ENCODE results near the gene CRYBB3. TPM values are rescaled to one million over a fixed set of nuclear protein-coding genes. Genes with fewer than 3 reads are reported as not detected.

CRYBB3 gene
- total and polyA plus RNA-seq, 10 of the 15 experiments (the other 5 are each of a cell fraction or from before 2014, with no cell fraction given) = 0.26 TPM; not detected in 9

DNA sequence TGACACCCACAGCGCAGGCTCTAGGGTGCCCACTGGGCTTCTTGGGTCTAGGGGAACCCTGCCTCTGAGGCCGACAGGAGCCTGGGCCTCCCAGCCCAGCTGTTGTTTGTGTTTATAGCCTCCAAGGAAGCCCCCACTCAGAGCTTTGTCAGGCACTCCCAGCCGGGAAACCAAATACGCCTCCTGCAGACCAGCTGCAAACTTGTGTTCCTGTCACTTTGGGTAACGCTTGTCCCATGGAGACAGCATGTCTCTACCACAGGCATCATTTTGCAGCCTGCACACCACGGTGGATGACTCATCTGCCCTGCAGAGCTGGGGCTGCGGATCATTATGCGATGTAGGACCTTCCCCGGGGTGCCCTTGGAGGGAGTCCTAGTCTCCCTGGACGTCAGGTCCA is 40.6 kb upstream of the CRYBB3 start:
- RAD21 ChIA-PET (ENCODE audit: unreplicated experiment) = no interaction called here
- Histone ChIP-seq H3K79me2 (ENCODE audit: control insufficient read depth, insufficient read depth, low read length) (no peaks in the 10 kb centered on the region), H3K27ac (ENCODE audit: control insufficient read depth, insufficient read depth) (no peak overlapping the region), H3K36me3 (ENCODE audit: control insufficient read depth in 2 of 2, insufficient read depth in 2 of 2, low read length in 1 of 2) (no peaks in the 10 kb centered on the region), H3K4me2 (ENCODE audit: control insufficient read depth, insufficient read depth) (no peak overlapping the region), H3K9me3 (replicated peaks; ENCODE audit: control insufficient read depth, insufficient read depth, low read length) (no peaks in the 10 kb centered on the region), H2AFZ (ENCODE audit: control insufficient read depth, low read depth, low read length) (no peak overlapping the region), H4K20me1 (ENCODE audit: control insufficient read depth, insufficient read depth) (no peaks in the 10 kb centered on the region), H3K4me1 (ENCODE audit: control insufficient read depth, insufficient read depth, low read length) (no peaks in the 10 kb centered on the region), H3K4me3 (no peak overlapping the region), H3K27me3 (replicated peaks in 1 of 2; ENCODE audit: control insufficient read depth in 2 of 2, insufficient read depth in 2 of 2, low read length in 1 of 2) (no peaks in the 10 kb centered on the region; a peak in 2 of 4 replicates), H3K9ac (ENCODE audit: control insufficient read depth, insufficient read depth, low read length) (no peak overlapping the region)
- 38% methylated on average over 10 of the region's 10 CpGs for WGBS (ENCODE audit: insufficient coverage, insufficient replicate concordance, low lambda C conversion rate, missing lambda C conversion rate)
- no peak for ATAC-seq
- intact Hi-C loops (cut with micrococcal nuclease; ENCODE audit: unreplicated experiment) (no loop called here), in situ Hi-C loops (cut with MboI) (no loop called here)
- no peak for DNase-seq (ENCODE audit: low read depth, low spot score)
- CTCF ChIA-PET = interaction anchor here (1.2 to 1.7 kb wide), 2 partner anchors 43 to 78 kb away, joined by 3 to 5 read pairs; no protein-coding TSS in a partner anchor
- POLR2A ChIA-PET = no interaction called here
- SMC1A ChIA-PET (ENCODE audit: uncharacterized antibody, unreplicated experiment) = interaction anchor here (2.1 kb wide), 1 partner anchor 12 kb away, joined by 7 read pairs; no protein-coding TSS in a partner anchor
- FAIRE-seq = no peak
- BruUV-seq (replicated peaks) = no TSS peak
- TF ChIP-seq JUNB (IDR thresholded peaks at IDR 0.05) (no peak), BCL11A (IDR thresholded peaks at IDR 0.05; ENCODE audit: low read depth, low read length) (no peak), ZBED1 (IDR thresholded peaks at IDR 0.05; ENCODE audit: borderline replicate concordance) (no peak), MYC (IDR thresholded peaks at IDR 0.05; ENCODE audit: insufficient read depth, insufficient read length, insufficient replicate concordance, low read length, severe bottlenecking) (no peak), ZZZ3 (IDR thresholded peaks at IDR 0.05; ENCODE audit: control insufficient read depth, insufficient read length, low read depth) (no peak), WRNIP1 (IDR thresholded peaks at IDR 0.05; ENCODE audit: borderline replicate concordance, low read depth, low read length) (no peak), CREB1 (IDR thresholded peaks at IDR 0.05; ENCODE audit: low read depth) (no peak), TCF12 (IDR thresholded peaks at IDR 0.05; ENCODE audit: low read depth, low read length) (no peak), ZNF207 (IDR thresholded peaks at IDR 0.05; ENCODE audit: borderline replicate concordance) (no peak), SUPT20H (IDR thresholded peaks at IDR 0.05; ENCODE audit: borderline replicate concordance, control insufficient read depth, low read depth, low read length) (no peak), NR2C2 (IDR thresholded peaks at IDR 0.05; ENCODE audit: borderline replicate concordance, control insufficient read depth, insufficient read length, low read depth) (no peak), ZNF384 (IDR thresholded peaks at IDR 0.05; ENCODE audit: borderline replicate concordance, low read depth, low read length) (no peak)
- TF ChIP-seq, protein P1, sequence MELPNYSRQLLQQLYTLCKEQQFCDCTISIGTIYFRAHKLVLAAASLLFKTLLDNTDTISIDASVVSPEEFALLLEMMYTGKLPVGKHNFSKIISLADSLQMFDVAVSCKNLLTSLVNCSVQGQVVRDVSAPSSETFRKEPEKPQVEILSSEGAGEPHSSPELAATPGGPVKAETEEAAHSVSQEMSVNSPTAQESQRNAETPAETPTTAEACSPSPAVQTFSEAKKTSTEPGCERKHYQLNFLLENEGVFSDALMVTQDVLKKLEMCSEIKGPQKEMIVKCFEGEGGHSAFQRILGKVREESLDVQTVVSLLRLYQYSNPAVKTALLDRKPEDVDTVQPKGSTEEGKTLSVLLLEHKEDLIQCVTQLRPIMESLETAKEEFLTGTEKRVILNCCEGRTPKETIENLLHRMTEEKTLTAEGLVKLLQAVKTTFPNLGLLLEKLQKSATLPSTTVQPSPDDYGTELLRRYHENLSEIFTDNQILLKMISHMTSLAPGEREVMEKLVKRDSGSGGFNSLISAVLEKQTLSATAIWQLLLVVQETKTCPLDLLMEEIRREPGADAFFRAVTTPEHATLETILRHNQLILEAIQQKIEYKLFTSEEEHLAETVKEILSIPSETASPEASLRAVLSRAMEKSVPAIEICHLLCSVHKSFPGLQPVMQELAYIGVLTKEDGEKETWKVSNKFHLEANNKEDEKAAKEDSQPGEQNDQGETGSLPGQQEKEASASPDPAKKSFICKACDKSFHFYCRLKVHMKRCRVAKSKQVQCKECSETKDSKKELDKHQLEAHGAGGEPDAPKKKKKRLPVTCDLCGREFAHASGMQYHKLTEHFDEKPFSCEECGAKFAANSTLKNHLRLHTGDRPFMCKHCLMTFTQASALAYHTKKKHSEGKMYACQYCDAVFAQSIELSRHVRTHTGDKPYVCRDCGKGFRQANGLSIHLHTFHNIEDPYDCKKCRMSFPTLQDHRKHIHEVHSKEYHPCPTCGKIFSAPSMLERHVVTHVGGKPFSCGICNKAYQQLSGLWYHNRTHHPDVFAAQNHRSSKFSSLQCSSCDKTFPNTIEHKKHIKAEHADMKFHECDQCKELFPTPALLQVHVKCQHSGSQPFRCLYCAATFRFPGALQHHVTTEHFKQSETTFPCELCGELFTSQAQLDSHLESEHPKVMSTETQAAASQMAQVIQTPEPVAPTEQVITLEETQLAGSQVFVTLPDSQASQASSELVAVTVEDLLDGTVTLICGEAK (IDR thresholded peaks at IDR 0.05; ENCODE audit: borderline replicate concordance) = no peak
- TF ChIP-seq, protein P2, sequence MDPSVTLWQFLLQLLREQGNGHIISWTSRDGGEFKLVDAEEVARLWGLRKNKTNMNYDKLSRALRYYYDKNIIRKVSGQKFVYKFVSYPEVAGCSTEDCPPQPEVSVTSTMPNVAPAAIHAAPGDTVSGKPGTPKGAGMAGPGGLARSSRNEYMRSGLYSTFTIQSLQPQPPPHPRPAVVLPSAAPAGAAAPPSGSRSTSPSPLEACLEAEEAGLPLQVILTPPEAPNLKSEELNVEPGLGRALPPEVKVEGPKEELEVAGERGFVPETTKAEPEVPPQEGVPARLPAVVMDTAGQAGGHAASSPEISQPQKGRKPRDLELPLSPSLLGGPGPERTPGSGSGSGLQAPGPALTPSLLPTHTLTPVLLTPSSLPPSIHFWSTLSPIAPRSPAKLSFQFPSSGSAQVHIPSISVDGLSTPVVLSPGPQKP (IDR thresholded peaks at IDR 0.05; ENCODE audit: low read depth, low read length) = no peak
- TF ChIP-seq, protein P3, sequence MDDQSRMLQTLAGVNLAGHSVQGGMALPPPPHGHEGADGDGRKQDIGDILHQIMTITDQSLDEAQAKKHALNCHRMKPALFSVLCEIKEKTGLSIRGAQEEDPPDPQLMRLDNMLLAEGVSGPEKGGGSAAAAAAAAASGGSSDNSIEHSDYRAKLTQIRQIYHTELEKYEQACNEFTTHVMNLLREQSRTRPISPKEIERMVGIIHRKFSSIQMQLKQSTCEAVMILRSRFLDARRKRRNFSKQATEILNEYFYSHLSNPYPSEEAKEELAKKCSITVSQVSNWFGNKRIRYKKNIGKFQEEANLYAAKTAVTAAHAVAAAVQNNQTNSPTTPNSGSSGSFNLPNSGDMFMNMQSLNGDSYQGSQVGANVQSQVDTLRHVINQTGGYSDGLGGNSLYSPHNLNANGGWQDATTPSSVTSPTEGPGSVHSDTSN (IDR thresholded peaks at IDR 0.05; ENCODE audit: insufficient replicate concordance, low read depth, low read length) = no peak
- TF ChIP-seq, protein P4, sequence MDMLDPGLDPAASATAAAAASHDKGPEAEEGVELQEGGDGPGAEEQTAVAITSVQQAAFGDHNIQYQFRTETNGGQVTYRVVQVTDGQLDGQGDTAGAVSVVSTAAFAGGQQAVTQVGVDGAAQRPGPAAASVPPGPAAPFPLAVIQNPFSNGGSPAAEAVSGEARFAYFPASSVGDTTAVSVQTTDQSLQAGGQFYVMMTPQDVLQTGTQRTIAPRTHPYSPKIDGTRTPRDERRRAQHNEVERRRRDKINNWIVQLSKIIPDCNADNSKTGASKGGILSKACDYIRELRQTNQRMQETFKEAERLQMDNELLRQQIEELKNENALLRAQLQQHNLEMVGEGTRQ (IDR thresholded peaks at IDR 0.05; ENCODE audit: borderline replicate concordance, low read depth, low read length) = no peak

Data from GM12878 (cell line).